ENCODE measurements around the gene CCDC80.

The CCDC80 gene

GRCh38 chr3:112649478-112649735, 8.5 kb upstream of the CCDC80 start:
- no peak for TF ChIP-seq GATA2 (IDR thresholded peaks at IDR 0.05; ENCODE audit: low read depth, low read length)
- no peak for TF ChIP-seq GATA3 (IDR thresholded peaks at IDR 0.05; ENCODE audit: low read depth, low read length)

GRCh38 chr3:112647122-112647521, 6.2 kb upstream of the CCDC80 start:
- TF ChIP-seq GATA3 (IDR thresholded peaks at IDR 0.05; ENCODE audit: low read depth, low read length) (no peak), GATA2 (IDR thresholded peaks at IDR 0.05; ENCODE audit: low read depth, low read length) (no peak)

- TF ChIP-seq GATA2 (IDR thresholded peaks at IDR 0.05; ENCODE audit: low read depth, low read length) (no peak), GATA3 (IDR thresholded peaks at IDR 0.05; ENCODE audit: low read depth, low read length) (no peak)
These were observed 5.7 kb upstream of the CCDC80 start for GRCh38 chr3:112646623-112647022.

GRCh38 chr3:112644453-112644852, 3.5 kb upstream of the CCDC80 start:
- TF ChIP-seq GATA2 (IDR thresholded peaks at IDR 0.05; ENCODE audit: low read depth, low read length) (no peak), GATA3 (IDR thresholded peaks at IDR 0.05; ENCODE audit: low read depth, low read length) (no peak)

DNA sequence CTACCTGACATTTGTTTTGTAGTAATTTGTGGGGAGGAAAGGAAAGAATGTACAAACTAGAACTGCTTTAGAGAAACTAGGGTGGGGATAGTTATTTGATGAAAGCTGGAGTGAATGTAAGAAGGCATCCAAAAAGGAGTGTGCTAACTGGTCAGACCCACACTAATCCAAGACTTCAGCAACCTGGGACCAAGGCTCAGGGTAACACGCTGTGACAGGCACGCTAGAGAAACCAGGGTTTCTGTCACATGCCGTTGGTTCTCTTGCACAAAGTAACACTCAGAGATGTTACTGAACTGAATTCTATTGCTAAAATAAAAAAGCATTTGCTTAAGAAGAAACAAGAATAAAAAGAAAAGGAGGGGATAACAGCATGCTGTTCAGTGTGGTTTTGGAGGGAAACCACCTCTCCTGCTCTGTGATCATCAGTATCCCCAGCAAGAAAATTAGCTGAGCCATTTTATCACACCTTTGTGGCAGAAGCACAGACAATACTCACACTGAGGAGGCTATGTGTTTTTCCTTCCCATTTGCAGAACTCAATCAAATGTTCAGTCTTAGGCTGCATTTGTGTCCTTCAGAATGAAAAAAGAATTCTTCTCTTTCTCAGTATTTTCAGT, 2.8 kb upstream of the CCDC80 start:
- TF ChIP-seq GATA2 (IDR thresholded peaks at IDR 0.05; ENCODE audit: low read depth, low read length) (no peak), GATA3 (IDR thresholded peaks at IDR 0.05; ENCODE audit: low read depth, low read length) (no peak)

DNA sequence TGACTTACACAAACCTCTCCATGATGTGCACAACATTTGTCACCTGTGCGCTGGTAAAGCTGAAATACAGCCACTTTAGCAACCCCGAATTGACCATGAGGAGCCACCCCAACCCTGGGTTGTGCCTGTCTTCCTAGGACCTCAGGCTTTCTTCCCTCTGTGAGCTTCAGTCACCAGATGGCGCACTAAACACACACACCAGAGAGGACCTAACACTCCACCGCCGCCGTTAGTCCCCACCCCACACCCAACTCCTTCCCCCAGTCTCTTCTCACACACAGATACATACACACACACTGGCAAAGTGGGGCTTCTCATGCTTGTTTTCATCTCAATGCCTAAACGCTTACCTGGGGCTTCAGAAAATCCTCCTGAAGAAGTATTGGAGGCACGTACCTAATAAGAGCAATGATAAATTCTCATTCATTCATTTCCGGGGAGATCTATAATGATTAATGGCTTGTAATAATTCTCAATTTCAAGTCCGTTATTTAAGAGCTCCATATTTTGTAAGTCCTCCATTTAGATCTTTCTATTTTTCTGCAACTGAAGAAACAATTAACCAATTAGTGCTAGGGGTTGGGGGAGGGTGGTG, 2.1 kb upstream of the CCDC80 start:
- TF ChIP-seq GATA3 (IDR thresholded peaks at IDR 0.05; ENCODE audit: low read depth, low read length), result no peak

GRCh38 chr3:112640276-112640929, 540 bp downstream of the CCDC80 start:
- TF ChIP-seq GATA2 (IDR thresholded peaks at IDR 0.05; ENCODE audit: low read depth, low read length), result no peak
- TF ChIP-seq GATA3 (IDR thresholded peaks at IDR 0.05; ENCODE audit: low read depth, low read length), result no peak

DNA sequence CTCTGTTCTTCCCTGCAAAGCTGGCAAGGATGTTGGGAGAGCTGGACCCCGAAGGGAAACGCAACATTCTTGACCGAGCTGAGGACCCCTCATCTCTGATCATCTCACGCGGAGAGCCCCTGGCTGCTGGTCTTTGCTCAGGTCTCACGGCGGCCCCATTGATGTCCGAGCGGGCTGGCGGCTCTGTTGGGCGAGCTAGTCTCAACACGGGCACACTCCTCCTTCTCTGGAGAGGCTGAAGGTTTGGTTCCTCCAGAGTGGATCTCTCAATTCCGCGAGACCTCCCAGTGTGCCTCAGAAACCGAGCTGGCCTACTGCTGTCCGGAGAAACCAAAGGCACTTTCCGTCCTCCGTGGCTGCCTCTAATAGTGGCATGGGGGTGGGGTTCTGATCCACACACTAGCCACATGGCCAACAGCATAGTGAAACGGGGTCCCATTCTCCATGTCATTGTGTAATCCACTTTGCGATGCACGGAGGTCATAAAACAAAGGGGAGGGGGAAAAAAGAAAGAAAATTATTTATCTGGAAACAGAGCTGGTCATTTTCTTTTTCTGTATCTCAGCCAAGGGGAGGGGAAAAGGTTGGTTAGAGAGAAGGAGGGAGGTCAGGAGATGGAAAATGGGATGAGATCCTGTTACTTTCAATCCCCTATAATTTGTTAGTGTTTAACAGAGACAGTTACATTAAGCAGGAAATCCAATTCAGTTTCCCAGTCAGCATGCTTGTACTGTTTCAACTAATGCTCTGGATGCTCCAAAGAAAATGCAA, 1.3 kb downstream of the CCDC80 start:
- no peak for TF ChIP-seq GATA2 (IDR thresholded peaks at IDR 0.05; ENCODE audit: low read depth, low read length)
- no peak for TF ChIP-seq GATA3 (IDR thresholded peaks at IDR 0.05; ENCODE audit: low read depth, low read length)

DNA sequence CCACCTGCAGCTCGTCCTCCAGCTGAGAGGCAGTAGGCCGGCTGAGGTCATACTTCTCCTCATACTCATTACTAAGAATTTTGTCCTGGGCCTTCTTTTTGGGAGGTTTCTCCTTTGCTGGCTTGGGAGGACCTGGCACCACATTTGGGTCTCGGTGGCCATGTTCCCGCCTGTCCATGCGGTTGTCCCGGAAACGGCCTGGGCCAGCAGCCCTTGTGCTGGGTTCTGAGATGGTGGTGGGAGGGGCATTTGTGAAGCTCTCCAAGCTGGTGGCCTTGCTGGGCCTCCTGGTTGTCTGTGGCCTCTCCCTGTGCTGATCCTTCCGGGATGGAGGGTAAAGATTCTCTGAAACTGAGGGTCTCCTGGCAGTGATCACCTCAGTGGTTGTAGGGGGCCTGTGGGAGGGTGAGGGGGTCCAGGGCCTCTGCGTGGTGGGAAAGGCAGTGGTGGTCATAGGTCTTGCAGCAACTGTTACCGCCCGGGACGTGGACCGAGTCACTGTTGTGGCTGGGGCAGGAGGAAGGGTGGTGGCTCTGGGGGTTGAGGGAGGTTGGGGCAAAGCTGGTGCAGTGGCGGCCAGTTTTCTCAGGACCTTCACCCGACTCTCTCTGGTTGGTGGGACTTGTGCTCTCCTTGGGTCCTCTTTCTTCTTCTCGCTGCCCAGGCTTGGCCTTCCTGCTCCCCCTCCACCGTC, 2.5 kb downstream of the CCDC80 start:
- TF ChIP-seq GATA2 (IDR thresholded peaks at IDR 0.05; ENCODE audit: low read depth, low read length) (no peak), GATA3 (IDR thresholded peaks at IDR 0.05; ENCODE audit: low read depth, low read length) (no peak)

GRCh38 chr3:112637700-112638099, 3.2 kb downstream of the CCDC80 start:
- TF ChIP-seq GATA2 (IDR thresholded peaks at IDR 0.05; ENCODE audit: low read depth, low read length) (no peak), GATA3 (IDR thresholded peaks at IDR 0.05; ENCODE audit: low read depth, low read length) (no peak)

DNA sequence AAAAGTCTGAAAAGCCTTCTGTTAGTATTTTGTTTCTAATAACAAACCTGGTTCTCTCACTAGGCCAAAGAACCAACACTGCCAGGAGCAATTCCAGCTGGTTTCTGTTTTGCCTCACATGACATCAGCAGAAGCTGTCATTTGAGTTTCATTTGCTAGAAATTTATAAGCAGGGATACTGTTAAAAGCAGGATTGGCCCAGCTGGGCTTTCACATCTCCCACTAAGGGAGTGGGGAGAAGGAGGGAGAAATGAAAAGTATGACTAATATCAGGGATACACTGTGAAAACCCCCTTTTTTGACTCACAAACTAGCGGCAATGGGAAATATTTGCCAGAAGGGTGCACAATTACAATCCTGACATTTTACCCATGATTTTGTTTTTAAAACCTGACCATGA, 5.3 kb downstream of the CCDC80 start:
- TF ChIP-seq GATA3 (IDR thresholded peaks at IDR 0.05; ENCODE audit: low read depth, low read length) (no peak), GATA2 (IDR thresholded peaks at IDR 0.05; ENCODE audit: low read depth, low read length) (no peak)

DNA sequence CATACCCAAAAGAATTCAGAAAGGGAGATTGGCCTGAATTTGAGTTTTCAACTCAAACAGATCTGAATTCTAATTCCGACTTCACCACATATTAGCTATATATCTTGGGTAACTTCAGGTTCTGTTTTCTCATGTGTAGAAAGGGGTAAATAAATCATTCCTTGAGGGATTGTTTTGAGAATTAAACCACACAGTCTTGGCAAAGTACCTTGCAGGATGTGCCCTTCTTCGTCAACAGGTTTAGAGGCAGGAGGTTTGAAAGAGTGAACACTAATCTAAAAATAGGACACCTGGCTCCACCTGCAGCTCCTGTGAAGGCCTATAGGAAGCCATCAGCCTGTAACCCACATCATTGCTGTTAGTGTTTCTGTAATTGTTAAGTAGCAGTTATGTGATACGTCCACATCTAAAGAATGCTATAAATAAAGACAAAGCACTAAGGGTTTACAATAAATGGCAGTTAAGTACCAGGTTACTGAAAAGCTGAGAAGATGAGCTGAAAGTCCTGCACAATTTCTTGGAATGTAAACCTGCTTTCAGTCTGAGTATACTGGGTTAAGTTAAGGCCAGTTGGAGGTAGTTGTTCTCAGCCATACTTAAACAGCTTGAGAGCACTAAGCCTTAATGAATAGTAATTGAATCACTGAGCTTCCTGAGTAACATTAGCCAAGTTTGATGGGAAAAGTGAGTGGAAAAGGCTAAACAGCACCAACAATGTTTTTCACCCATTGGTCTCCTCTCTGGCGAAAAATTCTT, 6.0 kb downstream of the CCDC80 start:
- TF ChIP-seq GATA2 (IDR thresholded peaks at IDR 0.05; ENCODE audit: low read depth, low read length), result no peak
- no peak for TF ChIP-seq GATA3 (IDR thresholded peaks at IDR 0.05; ENCODE audit: low read depth, low read length)

DNA sequence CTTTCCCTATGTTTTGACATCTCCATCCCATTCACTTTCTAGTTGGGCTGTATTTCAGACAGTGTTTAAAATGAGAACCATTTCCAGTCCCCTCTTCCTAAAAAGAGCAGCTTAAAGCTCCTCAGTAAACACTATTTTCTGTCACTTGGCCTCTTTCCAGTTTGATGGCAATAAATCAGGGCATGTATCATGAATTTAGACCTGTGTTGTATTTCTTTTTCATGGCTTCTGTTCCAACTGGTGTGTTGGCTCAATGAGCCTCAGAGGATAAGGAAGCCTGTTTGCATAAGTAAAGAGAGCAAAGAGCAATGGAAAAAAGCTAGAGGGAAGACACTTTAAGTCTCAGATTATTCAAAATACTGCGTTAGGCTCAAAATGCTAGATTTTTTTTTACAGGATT, 7.2 kb downstream of the CCDC80 start:
- no peak for TF ChIP-seq GATA2 (IDR thresholded peaks at IDR 0.05; ENCODE audit: low read depth, low read length)
- no peak for TF ChIP-seq GATA3 (IDR thresholded peaks at IDR 0.05; ENCODE audit: low read depth, low read length)

DNA sequence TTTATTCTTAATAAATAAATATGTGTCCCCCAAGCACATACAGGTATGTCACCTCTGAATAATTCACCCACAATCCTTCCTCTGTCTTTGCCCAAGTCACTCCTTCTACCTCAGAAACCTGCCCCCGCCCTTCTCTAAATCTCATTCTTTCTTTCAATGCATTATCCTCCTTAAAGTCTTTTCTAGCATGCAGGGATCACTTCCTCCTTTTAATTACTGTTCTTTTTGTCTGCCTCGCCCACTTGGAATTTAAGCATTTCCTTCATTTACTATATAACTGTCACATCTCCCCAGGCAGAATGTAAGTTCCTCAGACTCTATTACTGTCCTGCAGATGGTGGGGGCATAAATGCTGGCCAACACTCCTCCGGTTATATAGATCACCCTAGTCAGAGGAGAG, 7.8 kb downstream of the CCDC80 start:
- TF ChIP-seq GATA3 (IDR thresholded peaks at IDR 0.05; ENCODE audit: low read depth, low read length) (no peak), GATA2 (IDR thresholded peaks at IDR 0.05; ENCODE audit: low read depth, low read length) (no peak)
